ENCODE results near the gene MESP1.

GRCh38 chr15:89777073-89777751 is 26.2 kb upstream of the MESP1 start:
- TF ChIP-seq CTCF (IDR thresholded peaks at IDR 0.05; ENCODE audit: borderline replicate concordance, extremely low read depth, low read length, poor library complexity, severe bottlenecking): no peak
- no peak for TF ChIP-seq EZH2 (IDR thresholded peaks at IDR 0.05; ENCODE audit: borderline replicate concordance, low read depth, low read length, severe bottlenecking)
